Right lung (tissue), 5 donors: ENCODE measurements around the gene KEAP1. TPM values are rescaled to one million over a fixed set of nuclear protein-coding genes. Genes with fewer than 3 reads are reported as not detected.

Experiments
- DNase-seq, 2 donors: peaks; one replicate each; pipeline ENCODE4 v3.0.0-alpha.2; 2013
- polyA plus RNA-seq, 5 donors: library from polyadenylated mRNA; unstranded; fragments of 120-200 nt; gene quantifications; one replicate each; pipeline versions ENCODE4 v1.2.1 to v1.2.3, GENCODE V29; 2013; ENCODE audit warnings: inconsistent platforms in 1 of 5, low replicate concordance in 1 of 5; ENCODE audit not compliant: insufficient read length in 5 of 5, insufficient read depth in 1 of 5

Gene KEAP1
- polyA plus RNA-seq, 5 donors = 66.3 to 78.0 (median 76.7) TPM

DNA sequence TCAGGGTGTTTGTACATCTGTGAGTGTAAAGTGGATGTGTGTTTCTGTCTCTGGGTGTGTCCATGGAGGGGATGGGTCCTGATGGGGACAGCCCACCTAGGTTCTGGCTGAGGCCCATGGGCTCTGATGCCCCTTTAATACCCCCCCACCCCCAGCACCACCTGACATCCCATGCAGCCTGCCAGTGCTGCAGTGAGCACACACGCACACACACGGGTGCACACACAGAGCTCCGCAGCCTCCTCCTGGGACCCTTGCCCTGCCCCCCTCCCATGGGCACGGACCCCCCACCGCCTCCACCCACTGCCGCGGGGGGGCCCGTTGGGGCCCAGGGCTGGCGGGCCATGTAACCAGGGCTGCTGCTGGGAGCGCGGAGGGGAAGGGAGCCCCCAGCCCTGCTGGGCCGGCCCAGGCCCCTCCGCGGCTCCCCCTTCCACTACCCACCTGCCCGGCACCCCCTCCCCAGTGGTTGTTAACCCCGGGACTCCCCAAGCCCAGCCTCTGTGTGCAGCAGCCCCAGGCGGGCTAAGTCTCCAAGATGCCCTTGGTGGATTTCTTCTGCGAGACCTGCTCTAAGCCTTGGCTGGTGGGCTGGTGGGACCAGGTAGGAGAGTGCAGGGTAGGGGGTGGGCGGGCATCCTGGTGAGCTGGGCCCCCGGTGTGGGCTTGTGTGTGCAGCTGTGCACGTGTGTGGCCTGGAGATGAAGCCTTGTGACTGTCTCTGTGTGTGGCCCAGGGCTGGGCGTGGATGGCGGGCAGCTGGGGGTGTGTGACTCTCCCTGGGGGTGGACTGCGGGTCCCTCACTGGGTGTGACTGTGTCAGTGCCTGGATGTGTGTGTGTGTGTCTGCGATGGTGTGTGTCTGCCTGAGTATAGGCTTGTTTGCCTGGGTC lies 50.2 kb downstream of the KEAP1 start:
- no peak for DNase-seq

- no peak for DNase-seq
Observed at GRCh38 chr19:10450853-10451609, 52.1 kb downstream of the KEAP1 start.

DNA sequence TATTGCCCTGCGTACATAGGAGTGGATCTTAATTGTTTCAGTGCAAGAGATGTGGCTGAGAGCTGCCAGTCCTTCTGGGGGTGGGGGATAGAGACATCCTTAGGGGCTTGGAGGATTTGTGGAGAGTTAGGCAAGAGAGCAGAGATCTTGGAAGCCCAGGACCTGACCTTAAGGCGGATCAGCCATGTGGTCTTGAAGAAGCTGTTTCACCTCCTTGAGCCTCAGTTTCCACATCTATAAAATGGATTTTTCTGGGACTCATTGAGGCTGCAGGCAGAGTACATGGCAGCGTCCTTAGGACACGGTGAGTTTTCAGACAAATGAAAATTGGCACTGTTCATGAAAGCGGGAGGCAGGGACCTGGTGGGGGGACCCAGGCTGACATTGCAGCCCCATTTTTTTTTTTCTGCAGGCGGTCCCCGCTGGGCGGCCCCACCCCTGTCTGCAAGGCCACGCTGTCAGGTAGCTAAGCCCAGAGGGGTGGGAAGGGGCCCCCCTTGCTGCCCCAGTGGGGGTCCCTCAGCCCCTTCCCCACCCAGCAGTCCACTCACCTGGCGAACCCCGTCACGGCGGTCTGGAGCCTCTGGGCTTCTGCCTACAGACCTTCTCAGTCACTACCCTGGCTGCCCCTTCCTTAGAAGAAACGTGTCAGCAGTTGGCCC lies 52.8 kb downstream of the KEAP1 start:
- no peak for DNase-seq

- DNase-seq = no peak
Observed at GRCh38 chr19:10449037-10449436, 54.1 kb downstream of the KEAP1 start.

- no peak for DNase-seq
Observed at GRCh38 chr19:10442698-10443097, 60.5 kb downstream of the KEAP1 start.

- no peak for DNase-seq
Observed at GRCh38 chr19:10439588-10439987, 63.6 kb downstream of the KEAP1 start.

Other genes with a start within 250 kb of the KEAP1 start
- 10 to 100 TPM; 14.2 to 25.1 (median 16.8) TPM for gene ICAM1, start 232.2 kb downstream of the KEAP1 start, polyA plus RNA-seq
- 10 to 100 TPM; 10.1 to 25.3 (median 15.8) TPM for gene ICAM4, start 216.4 kb downstream of the KEAP1 start, polyA plus RNA-seq
- gene ICAM5, start 213.4 kb downstream of the KEAP1 start, polyA plus RNA-seq = 10 to 100 TPM in 3 of 5 donors, 1 to 10 TPM in 2; 4.3 to 22.3 (median 12.6) TPM
- gene ZGLP1, start 193.5 kb downstream of the KEAP1 start, polyA plus RNA-seq = 10 to 100 TPM in 1 of 5 donors, 1 to 10 TPM in 4; 5.1 to 12.8 (median 8.4) TPM
- gene FDX2, start 187.3 kb downstream of the KEAP1 start, polyA plus RNA-seq = 10 to 100 TPM; 15.3 to 27.2 (median 19.3) TPM
- 10 to 100 TPM; 19.3 to 41.3 (median 24.8) TPM for gene RAVER1, start 169.8 kb downstream of the KEAP1 start, polyA plus RNA-seq
- gene ICAM3, start 163.7 kb downstream of the KEAP1 start, polyA plus RNA-seq = 10 to 100 TPM in 3 of 5 donors, 1 to 10 TPM in 2; 9.3 to 17.6 (median 10.6) TPM
- 100 to 1,000 TPM; 112 to 162 (median 149) TPM for gene TYK2, start 122.8 kb downstream of the KEAP1 start, polyA plus RNA-seq
- 100 to 1,000 TPM; 147 to 223 (median 164) TPM for gene CDC37, start 99.8 kb downstream of the KEAP1 start, polyA plus RNA-seq
- gene PDE4A, start 82.8 kb downstream of the KEAP1 start, polyA plus RNA-seq = 10 to 100 TPM in 1 of 5 donors, 1 to 10 TPM in 4; 3.7 to 10.1 (median 8.7) TPM
- gene S1PR5, start 14.1 kb upstream of the KEAP1 start, polyA plus RNA-seq = under 1 TPM; 0.41 to 0.87 (median 0.65) TPM
- 10 to 100 TPM; 15.1 to 23.5 (median 19.9) TPM for gene ATG4D, start 40.5 kb upstream of the KEAP1 start, polyA plus RNA-seq
- gene KRI1, start 62.7 kb upstream of the KEAP1 start, polyA plus RNA-seq = 10 to 100 TPM; 25.4 to 38.2 (median 32.8) TPM
- 10 to 100 TPM; 10.3 to 13.7 (median 11.4) TPM for gene CDKN2D, start 65.6 kb upstream of the KEAP1 start, polyA plus RNA-seq
- 10 to 100 TPM; 28.8 to 44.7 (median 34.4) TPM for gene AP1M2, start 84.0 kb upstream of the KEAP1 start, polyA plus RNA-seq
- 100 to 1,000 TPM; 165 to 214 (median 182) TPM for gene SLC44A2, start 122.2 kb upstream of the KEAP1 start, polyA plus RNA-seq
- 100 to 1,000 TPM; 275 to 315 (median 296) TPM for gene ILF3, start 151.0 kb upstream of the KEAP1 start, polyA plus RNA-seq
- gene QTRT1, start 198.1 kb upstream of the KEAP1 start, polyA plus RNA-seq = 10 to 100 TPM; 33.6 to 60.7 (median 44.8) TPM
- 100 to 1,000 TPM in 2 of 5 donors, 10 to 100 TPM in 3; 78.1 to 110 (median 98.8) TPM for gene DNM2, start 214.7 kb upstream of the KEAP1 start, polyA plus RNA-seq